Natural killer cell (primary cell): Measurements from ENCODE around the gene TBCK. TPM values are rescaled to one million over a fixed set of nuclear protein-coding genes. Genes with fewer than 3 reads are reported as not detected.

Source experiments
- ATAC-seq, 3 donors: fragments of 150-1000 bp in 2 of 3; fragments of 200-7000 bp in 1 of 3; cut with Tn5 transposase; 1 replicate in 1 of 3; 2 replicates in 2 of 3; pipeline ENCODE4 v1.10.0; 2021; ENCODE audit warnings: mild to moderate bottlenecking in 2 of 3, moderate library complexity in 2 of 3
- DNase-seq, 2 donors: peaks; one replicate each; pipeline versions ENCODE4 v3.0.0 to v3.0.0-alpha.2; 2013 to 2021; ENCODE audit warnings: mixed read lengths in 1 of 2
- H3K27ac ChIP-seq: one replicate; pipeline ENCODE4 v1.5.1; 2013; ENCODE audit warnings: mild to moderate bottlenecking, low read length
- H3K27me3 ChIP-seq: one replicate; pipeline ENCODE4 v1.6.1; 2013; ENCODE audit warnings: low read length; ENCODE audit not compliant: control insufficient read depth, insufficient read depth
- H3K36me3 ChIP-seq: one replicate; pipeline ENCODE4 v1.6.1; 2013; ENCODE audit warnings: low read length; ENCODE audit not compliant: control insufficient read depth, insufficient read depth
- H3K4me1 ChIP-seq: one replicate; pipeline ENCODE4 v1.6.1; 2013; ENCODE audit warnings: low read length; ENCODE audit not compliant: control insufficient read depth, insufficient read depth
- H3K4me3 ChIP-seq: one replicate; pipeline ENCODE4 v1.5.1; 2013; ENCODE audit warnings: low read length
- H3K9me3 ChIP-seq: one replicate; pipeline ENCODE4 v1.6.1; 2013; ENCODE audit warnings: low read length; ENCODE audit not compliant: control insufficient read depth, insufficient read depth
- H3K27ac Mint-ChIP-seq, 2 donors: one replicate each; pipeline ENCODE4 v1.8.0; 2022; ENCODE audit warnings: mild to moderate bottlenecking in 2 of 2, mixed read lengths in 2 of 2, moderate library complexity in 1 of 2
- H3K27me3 Mint-ChIP-seq, 2 donors: one replicate each; pipeline ENCODE4 v1.8.0; 2022; ENCODE audit warnings: low read depth in 2 of 2, mixed read lengths in 2 of 2
- H3K36me3 Mint-ChIP-seq: one replicate; pipeline ENCODE4 v1.8.0; 2022; ENCODE audit warnings: mixed read lengths
- H3K4me1 Mint-ChIP-seq, 2 donors: one replicate each; pipeline ENCODE4 v1.8.0; 2022; ENCODE audit warnings: mixed read lengths in 2 of 2
- H3K4me3 Mint-ChIP-seq: one replicate; pipeline ENCODE4 v1.8.0; 2022; ENCODE audit warnings: mild to moderate bottlenecking, moderate library complexity, mixed read lengths
- H3K9me3 Mint-ChIP-seq, 2 donors: one replicate each; pipeline ENCODE4 v1.8.0; 2022; ENCODE audit warnings: mixed read lengths in 2 of 2
- WGBS: methylation state at CpG from one replicate; pipeline ENCODE4 v1.1.7; 2013; ENCODE audit warnings: missing lambda C conversion rate; ENCODE audit not compliant: insufficient coverage; 5-methylcytosine and 5-hydroxymethylcytosine counted together
- intact Hi-C: fragments of 100-400 bp; cut with micrococcal nuclease; formaldehyde crosslinking; loops from one replicate; pipeline ENCODE4 v1.14.2; 2022
- total RNA-seq, 4 donors: library from RNA; stranded (reverse); fragments of 120-200 nt in 1 of 4; gene quantifications; one replicate each; pipeline versions ENCODE4 v1.2.3 to v1.2.4, GENCODE V29; 2013 to 2022
- TF ChIP-seq, protein P1 (sequence below): fragments of 200-600 bp; IDR thresholded peaks from one replicate; pipeline ENCODE4 v1.8.0; 2022; ENCODE audit warnings: antibody characterized with exemption

Gene TBCK
- total RNA-seq, 3 donors from 2014 or later (not counting 1 experiment from before 2014, with no cell fraction given): 49.5 to 78.5 (median 54.2) TPM

DNA sequence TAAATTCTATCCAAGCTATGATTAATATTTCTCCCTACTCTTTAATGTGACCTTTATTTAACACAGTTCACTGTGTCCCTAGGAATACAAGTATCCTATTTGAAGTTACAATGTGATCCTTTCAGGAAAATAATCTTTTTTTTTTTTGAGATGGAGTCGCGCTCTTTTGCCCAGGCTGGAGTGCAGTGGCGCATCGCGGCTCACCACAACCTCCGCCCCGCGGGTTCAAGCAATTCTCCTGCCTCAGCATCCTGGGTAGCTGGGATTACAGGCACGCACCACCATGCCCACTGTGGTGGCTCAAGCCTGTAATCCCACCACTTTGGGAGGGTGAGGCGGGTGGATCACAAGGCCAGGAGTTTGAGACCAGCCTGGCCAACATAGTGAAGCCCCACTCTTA is 21.9 kb downstream of the TBCK start:
- Mint-ChIP-seq H3K9me3 (no peaks in the 10 kb centered on the region), H3K36me3 (no peaks in the 10 kb centered on the region), H3K27me3 (no peaks in the 10 kb centered on the region), H3K4me1 (peaks cover 4 to 6% of the 10 kb centered on the region in 2 donors), H3K4me3 (no peak overlapping the region), H3K27ac (no peak overlapping the region)
- whole genome bisulfite sequencing: over 99% methylated on average over 10 of the region's 10 CpGs
- no peak for ATAC-seq
- peaks cover 21% of the 10 kb centered on the region for H3K36me3 ChIP-seq
- no peaks in the 10 kb centered on the region for H3K9me3 ChIP-seq
- no peaks in the 10 kb centered on the region for H3K4me1 ChIP-seq
- no peaks in the 10 kb centered on the region for H3K27me3 ChIP-seq
- H3K27ac ChIP-seq: no peak overlapping the region
- intact Hi-C loops: no loop called here
- no peak for DNase-seq
- H3K4me3 ChIP-seq: no peak overlapping the region
- TF ChIP-seq, protein P1, sequence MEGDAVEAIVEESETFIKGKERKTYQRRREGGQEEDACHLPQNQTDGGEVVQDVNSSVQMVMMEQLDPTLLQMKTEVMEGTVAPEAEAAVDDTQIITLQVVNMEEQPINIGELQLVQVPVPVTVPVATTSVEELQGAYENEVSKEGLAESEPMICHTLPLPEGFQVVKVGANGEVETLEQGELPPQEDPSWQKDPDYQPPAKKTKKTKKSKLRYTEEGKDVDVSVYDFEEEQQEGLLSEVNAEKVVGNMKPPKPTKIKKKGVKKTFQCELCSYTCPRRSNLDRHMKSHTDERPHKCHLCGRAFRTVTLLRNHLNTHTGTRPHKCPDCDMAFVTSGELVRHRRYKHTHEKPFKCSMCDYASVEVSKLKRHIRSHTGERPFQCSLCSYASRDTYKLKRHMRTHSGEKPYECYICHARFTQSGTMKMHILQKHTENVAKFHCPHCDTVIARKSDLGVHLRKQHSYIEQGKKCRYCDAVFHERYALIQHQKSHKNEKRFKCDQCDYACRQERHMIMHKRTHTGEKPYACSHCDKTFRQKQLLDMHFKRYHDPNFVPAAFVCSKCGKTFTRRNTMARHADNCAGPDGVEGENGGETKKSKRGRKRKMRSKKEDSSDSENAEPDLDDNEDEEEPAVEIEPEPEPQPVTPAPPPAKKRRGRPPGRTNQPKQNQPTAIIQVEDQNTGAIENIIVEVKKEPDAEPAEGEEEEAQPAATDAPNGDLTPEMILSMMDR: no peak

DNA sequence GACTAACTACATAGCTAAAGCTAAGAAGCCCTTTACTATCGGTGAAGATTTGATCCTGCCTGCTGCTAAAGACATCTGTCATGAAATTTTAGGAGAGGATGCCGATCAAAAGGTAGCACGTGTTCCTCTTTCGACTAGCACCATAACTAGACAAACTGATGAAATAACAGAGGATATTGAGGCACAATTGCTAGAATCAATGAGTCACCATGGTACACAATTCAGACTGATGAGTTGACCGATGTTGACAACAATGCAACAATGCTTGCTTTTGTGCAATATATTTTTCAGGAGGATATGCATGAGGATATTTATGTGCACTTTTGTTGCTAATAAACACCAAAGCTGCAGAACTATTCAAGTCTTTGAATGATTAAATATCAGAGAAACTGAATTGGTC is 24.3 kb downstream of the TBCK start:
- H3K9me3 ChIP-seq: no peaks in the 10 kb centered on the region
- Mint-ChIP-seq H3K27ac (no peak overlapping the region), H3K27me3 (no peaks in the 10 kb centered on the region), H3K4me3 (no peak overlapping the region), H3K9me3 (no peaks in the 10 kb centered on the region), H3K4me1 (no peaks in the 10 kb centered on the region), H3K36me3 (no peaks in the 10 kb centered on the region)
- no peak overlapping the region for H3K4me3 ChIP-seq
- no peaks in the 10 kb centered on the region for H3K4me1 ChIP-seq
- TF ChIP-seq, protein P1: no peak
- no peak overlapping the region for H3K27ac ChIP-seq
- intact Hi-C loops: no loop called here
- H3K27me3 ChIP-seq: no peaks in the 10 kb centered on the region
- DNase-seq (no peak), ATAC-seq (no peak)
- H3K36me3 ChIP-seq: peaks cover 27% of the 10 kb centered on the region
- 98% methylated on average over 5 of the region's 5 CpGs for WGBS

DNA sequence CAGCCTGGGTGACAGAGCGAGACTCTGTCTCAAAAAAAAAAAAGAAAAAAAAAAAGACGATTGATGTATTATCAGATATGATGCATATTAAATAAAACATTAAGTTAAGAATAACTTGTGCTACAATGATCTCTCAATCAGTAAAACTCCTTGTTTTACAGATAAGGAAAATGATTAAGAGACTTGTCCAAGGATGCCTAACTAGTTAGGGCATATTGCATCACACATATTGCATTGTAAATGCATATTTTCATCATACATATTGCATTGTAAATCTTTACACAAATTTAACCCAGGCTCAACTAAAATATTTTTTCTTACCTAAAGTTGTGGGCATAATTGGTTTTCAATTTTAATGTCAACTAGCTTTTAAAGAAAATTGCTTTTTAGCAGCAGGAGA is 26.3 kb downstream of the TBCK start:
- Mint-ChIP-seq H3K27me3 (no peaks in the 10 kb centered on the region), H3K4me3 (no peak overlapping the region), H3K4me1 (no peaks in the 10 kb centered on the region), H3K36me3 (no peaks in the 10 kb centered on the region), H3K27ac (no peak overlapping the region), H3K9me3 (no peaks in the 10 kb centered on the region)
- no peaks in the 10 kb centered on the region for H3K27me3 ChIP-seq
- H3K4me1 ChIP-seq: no peaks in the 10 kb centered on the region
- no peak for ATAC-seq
- 100% methylated on average over 1 of the region's 2 CpGs for WGBS
- H3K4me3 ChIP-seq: no peak overlapping the region
- TF ChIP-seq, protein P1: no peak
- H3K36me3 ChIP-seq: peaks cover 20% of the 10 kb centered on the region
- intact Hi-C loops: no loop called here
- no peak overlapping the region for H3K27ac ChIP-seq
- no peak for DNase-seq
- no peaks in the 10 kb centered on the region for H3K9me3 ChIP-seq

DNA sequence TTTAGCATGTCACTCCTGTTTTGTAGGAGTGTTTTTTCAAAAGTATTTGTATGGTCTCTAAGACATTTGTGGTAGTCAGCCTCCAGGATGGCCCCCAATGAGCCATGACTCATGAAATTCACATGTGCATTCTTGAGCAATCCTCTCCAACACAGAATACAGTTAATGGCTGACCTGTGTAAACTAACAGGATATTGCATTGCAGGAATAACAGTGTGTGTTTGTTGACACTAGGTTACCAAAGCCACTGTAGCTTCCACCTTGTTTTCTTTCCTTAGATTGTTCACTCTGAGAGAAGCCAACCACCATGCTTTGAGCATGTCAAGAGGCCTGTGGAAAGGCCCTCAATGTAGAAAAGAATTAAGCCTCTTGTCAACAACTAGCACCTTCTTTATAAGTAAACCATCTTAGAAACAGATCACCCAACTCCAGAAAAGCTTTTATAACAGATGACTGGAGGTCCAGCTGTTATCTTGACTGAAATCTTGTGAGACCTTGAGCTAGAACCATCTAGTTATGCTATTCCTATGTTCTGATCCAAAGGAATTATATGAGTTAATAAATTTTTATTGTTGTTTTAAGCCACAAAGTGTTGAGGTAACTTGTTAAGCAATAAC is 28.5 kb downstream of the TBCK start:
- H3K4me3 Mint-ChIP-seq: no peak overlapping the region
- Histone ChIP-seq H3K27me3 (no peaks in the 10 kb centered on the region), H3K4me3 (no peak overlapping the region), H3K9me3 (no peaks in the 10 kb centered on the region), H3K36me3 (peaks cover 11% of the 10 kb centered on the region), H3K27ac (no peak overlapping the region), H3K4me1 (no peaks in the 10 kb centered on the region)
- H3K4me1 Mint-ChIP-seq: peaks cover 0 to 5% of the 10 kb centered on the region in 2 donors
- DNase-seq (no peak), ATAC-seq (no peak)
- intact Hi-C loops: no loop called here
- no peaks in the 10 kb centered on the region for H3K36me3 Mint-ChIP-seq
- TF ChIP-seq, protein P1: no peak
- H3K27ac Mint-ChIP-seq: no peak overlapping the region
- H3K27me3 Mint-ChIP-seq: no peaks in the 10 kb centered on the region
- no peaks in the 10 kb centered on the region for H3K9me3 Mint-ChIP-seq
